ENCODE results near the gene CDKAL1.

- TF ChIP-seq CEBPB (IDR thresholded peaks at IDR 0.05; ENCODE audit: low read depth, low read length) (no peak), CREB1 (IDR thresholded peaks at IDR 0.05) (no peak), EZH2 (IDR thresholded peaks at IDR 0.05; ENCODE audit: low read depth, low read length, severe bottlenecking) (no peak), PHF8 (conservative IDR thresholded peaks at IDR 0.05; ENCODE audit: low read depth, low read length) (no peak), RAD21 (IDR thresholded peaks at IDR 0.05 in 1 of 2, conservative IDR thresholded peaks at IDR 0.05 in 1 of 2; ENCODE audit: low read depth in 2 of 2, low read length in 2 of 2) (no peak), CTCF (IDR thresholded peaks at IDR 0.05; ENCODE audit: control extremely low read depth in 1 of 3, insufficient read depth in 1 of 3, low read depth in 1 of 3, low read length in 3 of 3) (no peak), TBP (IDR thresholded peaks at IDR 0.05; ENCODE audit: low read depth, low read length) (no peak), TEAD4 (IDR thresholded peaks at IDR 0.05; ENCODE audit: low read depth, low read length) (no peak), SIN3A (conservative IDR thresholded peaks at IDR 0.05 in 1 of 2, IDR thresholded peaks at IDR 0.05 in 1 of 2; ENCODE audit: low read depth in 1 of 2, low read length in 2 of 2) (no peak), EP300 (IDR thresholded peaks at IDR 0.05; ENCODE audit: borderline replicate concordance in 1 of 2, low read depth in 2 of 2, low read length in 2 of 2) (no peak), KDM1A (IDR thresholded peaks at IDR 0.05; ENCODE audit: borderline replicate concordance, low read length) (no peak), BCL11A (IDR thresholded peaks at IDR 0.05; ENCODE audit: low read depth in 2 of 2, low read length in 2 of 2) (no peak), YY1 (IDR thresholded peaks at IDR 0.05; ENCODE audit: low read depth, low read length) (no peak)
Observed at GRCh38 chr6:20678831-20679352, 144.6 kb downstream of the CDKAL1 start.

All from H1 (cell line).